Activated T-cell treated with anti-CD3 and anti-CD28 coated beads, Interleukin-2, amount 50 U/mL, for 48 hours (primary cell): ENCODE results near the gene TBC1D14.

Experiments used
- DNase-seq, 2 experiments: peaks; one replicate each; pipeline ENCODE4 v3.0.0-alpha.2; 2020

TBC1D14 gene

DNA sequence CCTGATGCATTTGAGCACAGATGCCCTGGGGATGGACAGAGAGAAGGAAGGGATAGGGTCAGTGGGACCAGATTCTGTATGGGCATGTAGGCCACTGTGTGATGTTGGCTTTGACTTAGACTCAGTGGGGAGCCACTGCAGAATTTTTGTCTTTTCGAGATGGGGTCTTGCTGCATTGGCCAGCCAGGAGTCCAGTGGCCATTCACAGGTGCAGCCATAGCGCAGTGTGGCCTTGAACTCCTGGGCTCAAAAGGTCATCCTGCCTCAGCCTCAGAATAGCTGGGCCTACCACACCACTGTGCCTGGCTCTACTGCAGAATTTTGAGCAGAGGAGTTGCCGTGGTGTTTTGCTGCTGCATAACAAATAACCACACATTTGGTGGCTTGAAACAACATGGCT lies 22.8 kb downstream of the TBC1D14 start:
- DNase-seq, result no peak

DNA sequence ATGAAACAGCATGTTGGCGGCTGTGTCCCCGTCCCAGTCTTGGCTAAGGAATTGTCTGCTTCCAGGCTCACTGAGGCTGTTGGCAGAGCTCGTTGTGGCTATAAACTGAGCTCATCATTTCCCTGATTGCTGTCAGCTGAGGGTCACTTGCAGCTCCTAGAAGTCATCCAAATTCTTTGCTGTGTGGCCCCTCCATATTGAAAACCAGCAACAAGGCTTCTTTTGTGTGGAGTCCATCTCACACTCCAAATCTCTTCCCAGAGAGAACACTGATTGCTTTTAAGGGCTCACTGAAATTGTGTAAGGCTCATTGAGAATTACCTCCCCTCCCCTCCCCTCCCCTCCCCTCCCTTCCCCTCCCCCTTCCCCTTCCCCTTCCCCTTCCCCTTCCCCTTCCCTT lies 23.3 kb downstream of the TBC1D14 start:
- DNase-seq, result no peak

DNA sequence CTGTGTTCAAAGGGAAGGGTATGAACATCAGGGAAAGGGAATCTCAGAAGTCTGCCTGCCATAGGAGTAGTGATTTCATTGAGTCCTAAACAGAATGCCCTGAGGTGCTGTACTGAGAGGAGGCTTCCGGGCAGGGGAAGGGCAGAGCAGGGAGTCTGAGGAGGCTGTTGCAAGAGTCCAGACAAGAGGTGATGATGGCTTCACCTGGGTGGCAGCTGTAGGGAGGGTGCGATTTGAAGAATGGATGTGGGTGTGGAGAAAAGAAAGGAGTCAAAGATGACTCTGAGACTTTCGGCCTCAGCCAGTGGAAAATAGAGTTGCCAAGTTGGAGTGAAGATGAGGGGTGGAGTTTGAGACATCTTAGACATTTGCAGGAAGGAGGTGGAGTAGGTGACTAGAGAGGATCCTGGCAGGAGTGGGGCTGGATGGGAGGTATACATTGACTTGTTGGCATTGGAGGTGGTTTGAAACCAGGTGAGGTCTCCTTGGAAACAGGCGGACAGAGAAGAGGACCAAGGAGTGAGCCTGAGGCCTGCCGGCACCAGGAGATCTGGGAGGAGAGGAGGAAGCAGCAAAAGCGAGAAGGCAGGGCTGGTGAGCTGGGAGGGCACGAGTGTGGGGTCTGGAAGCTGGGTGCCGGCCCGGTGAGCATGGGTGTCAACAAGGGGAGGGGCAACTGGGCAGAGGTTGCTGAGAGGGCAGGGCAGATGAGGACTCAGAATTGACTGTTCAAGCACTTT lies 24.2 kb downstream of the TBC1D14 start:
- DNase-seq, result no peak

DNA sequence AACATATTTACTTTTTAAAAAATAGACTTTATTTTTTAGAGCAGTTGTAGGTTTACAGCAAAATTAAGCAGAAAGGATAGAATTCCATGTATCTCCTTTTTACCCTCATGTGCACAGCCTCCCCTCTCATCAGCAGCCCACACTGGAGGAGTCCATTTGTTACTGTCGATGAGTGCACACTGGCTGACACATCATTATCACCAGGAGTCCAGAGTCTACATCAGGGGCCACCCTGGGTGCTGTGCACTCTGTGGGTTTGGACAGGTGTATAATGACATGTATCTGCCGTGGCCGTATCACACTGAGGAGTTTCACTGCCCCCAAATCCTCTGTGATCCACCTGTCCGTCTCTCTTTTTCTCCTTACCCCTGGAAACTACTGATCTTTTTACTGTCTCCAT lies 26.3 kb downstream of the TBC1D14 start:
- no peak for DNase-seq

DNA sequence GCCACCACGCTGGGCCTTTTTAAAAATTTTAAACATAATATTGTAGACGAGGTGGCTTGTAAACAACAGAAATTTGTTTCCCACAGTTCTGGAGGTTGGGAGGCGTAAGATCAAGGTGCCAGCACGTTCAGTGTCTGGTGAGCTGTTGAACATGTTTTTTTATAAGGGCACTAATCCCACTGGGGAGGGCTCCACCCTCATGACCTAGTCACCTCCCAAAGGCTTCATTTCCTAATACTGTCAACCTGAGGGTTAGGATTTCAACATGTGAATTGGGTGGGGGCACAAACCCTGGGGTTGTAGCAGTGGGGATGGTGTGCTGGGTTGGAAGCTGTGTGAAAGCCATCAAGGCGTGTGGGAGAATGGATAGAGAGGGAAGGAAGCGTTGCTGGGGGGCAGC lies 27.6 kb downstream of the TBC1D14 start:
- DNase-seq, result no peak

DNA sequence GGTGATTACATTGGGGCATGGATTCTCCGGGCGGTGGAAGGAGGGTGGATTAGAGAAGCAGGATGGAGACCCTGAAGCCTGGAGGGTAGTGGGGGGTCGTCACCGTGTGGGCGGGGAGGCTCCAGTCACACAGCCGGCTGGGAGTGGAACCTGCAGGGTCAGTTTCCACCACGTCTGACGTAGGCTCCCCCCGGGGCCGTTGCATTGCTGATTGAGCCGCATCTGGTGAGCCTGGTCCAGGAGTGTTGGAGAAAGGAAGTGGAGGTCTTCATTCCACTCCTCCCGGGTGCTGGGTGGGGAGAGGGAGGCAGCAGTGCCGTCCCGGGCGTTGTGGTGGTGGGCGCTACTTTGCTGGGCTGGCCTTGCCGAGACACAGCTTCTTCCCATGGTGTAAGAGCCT lies 28.1 kb downstream of the TBC1D14 start:
- DNase-seq, result no peak

DNA sequence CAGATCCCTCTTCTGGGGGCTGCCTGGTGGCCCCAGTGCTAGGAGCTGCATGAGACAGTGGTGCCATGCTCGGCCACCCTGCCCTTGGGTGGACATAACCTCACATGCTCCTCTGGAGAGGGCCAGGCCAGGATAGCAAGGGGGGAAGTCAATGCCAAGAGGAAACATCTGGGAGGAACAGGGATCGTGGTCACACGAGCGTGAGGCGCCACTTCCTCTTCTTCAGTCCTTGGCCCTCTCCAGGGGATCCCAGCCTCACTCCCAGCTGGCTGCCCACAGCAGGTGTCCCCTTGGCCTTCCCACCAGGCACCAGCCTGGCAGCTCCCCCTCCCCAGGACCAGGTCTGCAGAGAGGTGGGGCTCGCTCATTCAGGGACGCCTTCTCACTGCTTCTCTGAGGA lies 28.6 kb downstream of the TBC1D14 start:
- no peak for DNase-seq

DNA sequence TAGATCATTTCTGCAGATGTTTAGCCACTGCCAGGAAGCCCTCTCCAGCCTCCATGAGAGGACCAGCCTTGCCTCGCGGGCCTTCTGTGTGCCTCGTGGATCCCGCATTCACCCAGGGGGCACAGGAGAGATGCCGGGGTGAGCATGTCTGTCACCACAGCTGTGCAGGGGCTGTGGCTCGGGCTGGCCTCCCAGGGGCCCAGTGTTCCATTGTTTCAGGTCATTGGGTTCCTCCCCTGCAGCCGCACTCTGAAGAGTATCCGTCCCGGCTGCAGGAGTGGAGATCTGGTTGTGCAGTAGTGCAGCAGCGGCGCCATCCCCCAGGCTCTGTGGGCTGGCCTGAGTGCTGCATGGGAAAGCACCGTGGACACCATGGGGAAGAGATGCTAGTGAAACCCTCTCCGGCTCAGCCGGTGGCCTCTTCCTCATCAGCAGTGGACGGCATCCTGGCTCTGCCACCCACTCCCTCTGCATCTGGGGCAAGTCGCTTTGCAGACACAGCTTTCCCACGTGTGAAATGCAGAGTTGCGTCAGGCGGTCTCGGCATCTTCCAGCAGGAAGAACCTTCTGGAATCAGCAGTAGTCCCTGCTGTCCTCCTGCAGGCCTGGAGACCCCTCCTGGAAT lies 29.1 kb downstream of the TBC1D14 start:
- no peak for DNase-seq

DNA sequence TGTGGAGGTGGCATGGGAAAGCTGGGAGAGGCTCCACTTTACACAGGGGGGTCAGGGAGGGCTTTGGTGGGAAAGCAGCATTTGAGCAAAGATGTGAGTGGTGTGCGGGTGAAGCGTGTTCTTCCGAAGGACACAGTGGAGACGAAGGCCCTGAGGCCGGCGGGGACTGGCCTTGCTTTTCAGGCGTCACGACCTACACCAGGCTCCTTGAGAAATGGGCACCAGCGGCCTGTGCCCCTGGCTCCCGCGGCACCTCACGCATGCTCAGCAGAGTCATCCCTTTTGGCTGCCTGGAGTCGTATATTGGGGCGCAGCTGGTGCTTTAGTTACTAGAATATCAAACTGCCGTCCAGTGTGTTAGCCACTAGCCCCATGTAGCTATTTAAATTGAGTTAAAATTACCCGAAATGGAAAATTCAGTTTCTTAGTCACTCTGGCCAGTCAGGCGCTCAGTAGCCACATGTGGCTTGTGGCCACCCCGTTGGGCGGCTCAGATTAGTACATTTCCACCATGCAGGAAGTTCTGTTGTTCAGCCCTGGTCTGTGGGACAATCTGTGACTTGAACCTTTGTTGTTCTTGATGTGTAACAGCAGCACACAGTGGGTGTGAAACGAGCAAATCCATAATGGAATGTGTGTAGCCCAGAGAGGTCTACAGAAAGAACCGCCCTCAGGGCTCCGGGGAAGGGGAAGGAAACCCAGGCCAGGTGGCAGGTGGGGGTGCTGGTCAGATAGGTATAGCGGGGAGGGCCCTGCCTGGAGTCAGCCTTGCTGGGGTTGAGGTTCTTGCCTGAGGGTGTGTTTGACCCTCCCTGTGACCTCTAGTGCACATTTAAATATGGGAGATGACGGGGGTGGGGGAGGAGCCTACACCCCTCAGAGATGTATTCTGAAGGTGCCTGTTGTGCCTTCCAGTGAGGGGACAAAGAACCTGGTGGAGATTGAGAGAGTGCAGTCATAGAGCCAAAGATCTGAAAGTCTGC lies 30.4 kb downstream of the TBC1D14 start:
- no peak for DNase-seq

DNA sequence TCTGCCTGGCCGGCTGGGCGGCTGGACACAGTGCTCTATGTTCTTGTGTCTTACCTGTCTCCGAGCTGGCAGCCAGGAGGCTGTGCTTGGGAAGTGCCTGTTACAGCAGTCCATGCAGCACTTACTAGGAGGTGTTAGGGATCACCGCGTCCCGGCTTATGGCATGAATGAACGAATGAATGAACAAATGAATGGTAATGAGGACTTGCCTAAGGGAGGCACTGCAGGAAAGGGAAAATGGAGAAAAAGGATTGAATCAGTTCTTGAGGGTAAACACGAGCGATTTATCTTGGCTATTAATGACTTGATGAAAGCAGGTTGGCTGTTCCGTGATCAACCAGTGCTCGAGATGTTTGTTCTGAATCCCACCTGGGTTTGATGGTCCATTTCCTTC lies 31.1 kb downstream of the TBC1D14 start:
- DNase-seq, result no peak

DNA sequence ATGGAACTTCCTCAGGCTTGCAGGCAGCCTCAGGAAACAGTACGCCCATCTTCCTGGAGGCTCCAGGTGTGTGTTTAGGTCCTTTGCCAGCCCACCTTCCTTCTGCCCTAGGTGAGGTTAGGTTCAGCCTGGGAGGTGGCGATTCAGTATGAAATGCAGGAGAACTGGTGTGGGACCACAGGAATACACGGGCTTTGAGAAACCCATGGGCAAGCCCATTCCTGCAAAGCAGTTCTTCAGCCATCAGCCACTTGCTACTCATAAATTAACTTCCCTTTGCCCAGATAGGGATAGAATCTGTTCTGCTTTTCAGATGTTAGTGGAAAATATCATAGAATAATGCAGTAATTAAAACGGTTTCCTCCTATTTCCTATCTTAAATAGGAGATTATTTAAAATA lies 32.2 kb downstream of the TBC1D14 start:
- no peak for DNase-seq

DNA sequence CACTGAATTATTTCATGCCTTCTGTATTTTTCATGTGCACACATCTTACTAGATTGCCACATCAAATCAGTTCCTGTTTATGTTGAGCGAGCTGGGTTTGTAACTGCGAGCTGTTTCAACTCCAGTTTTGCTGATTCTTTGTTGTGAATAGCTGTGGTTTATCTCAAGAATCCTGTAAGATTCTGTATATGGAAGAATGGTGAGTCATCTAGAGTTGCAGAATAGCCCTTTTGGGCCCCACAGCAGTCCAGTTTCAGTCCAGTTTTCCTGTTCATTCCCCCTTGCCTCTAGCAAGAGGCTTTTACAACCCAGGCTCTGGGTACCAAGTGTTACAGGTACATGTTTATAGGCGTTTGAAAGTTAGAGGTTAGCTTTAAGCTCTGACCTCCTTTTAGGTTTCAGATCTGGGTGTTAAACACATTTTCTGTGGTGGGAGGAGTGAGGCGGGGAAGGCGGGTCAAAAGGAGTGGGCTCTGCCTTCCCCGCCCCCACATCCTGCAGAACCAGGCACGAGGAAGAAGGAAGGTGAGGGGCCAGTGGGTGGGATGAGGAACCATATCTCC lies 32.7 kb downstream of the TBC1D14 start:
- DNase-seq, result peak in 1 of 2 experiments; percentile 58

DNA sequence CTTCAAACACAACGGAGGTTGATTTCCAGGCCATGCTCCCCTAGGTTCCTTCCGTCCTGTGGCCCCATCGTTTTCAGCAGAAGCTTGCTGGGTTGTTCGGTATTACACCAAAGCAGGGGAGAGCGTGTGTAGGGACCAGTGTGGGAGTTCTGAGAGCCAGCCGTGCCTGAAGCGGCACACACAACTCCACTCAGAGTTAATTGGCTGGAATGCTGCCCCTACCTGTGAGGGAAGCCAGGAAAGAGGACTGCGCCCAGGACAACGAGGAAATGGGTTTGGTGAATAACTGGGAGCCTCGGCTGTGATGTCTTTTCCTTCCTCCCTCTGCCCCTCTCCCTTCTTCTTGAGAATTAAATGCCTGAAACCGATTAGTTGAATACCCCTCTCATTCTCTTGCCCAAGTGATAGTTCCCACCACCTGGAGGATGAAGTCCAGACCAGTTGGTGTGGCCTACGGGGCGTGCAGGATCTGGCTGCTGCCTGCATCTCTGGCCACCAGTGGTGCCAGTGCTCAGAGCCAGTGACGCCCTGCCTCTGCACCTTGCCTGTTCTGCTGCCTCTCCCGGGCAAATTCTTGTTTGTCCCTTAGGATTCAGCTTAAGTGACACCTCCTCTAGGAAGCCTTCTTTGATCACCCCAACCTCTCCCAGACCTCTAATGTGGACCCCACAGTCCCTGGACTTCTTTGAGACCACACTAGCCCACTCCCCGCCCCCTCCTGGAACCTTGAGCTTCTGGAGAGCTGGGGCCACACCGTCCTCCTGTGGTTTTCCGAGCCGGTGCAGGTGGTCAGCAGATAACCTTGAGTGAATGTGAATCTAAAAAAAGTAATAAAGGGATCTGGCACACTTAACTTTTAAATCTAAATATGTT lies 33.6 kb downstream of the TBC1D14 start:
- no peak for DNase-seq

DNA sequence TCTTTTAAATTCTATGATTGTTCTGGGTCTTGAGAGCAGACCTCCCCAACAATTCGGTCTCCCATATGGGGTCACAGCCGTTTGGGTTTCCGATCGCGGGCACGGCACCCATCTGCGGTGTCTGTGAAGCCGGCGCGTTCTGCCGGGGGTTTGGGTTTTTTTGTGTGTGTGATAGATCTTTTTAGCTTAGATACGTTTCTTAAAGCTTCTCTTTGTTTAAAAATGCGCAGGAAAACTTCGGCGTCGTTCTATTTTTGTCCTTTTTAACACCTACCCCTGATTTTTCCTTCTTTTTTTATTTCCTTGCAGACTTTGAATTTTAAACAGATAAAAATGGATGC lies 34.2 kb downstream of the TBC1D14 start:
- no peak for DNase-seq

DNA sequence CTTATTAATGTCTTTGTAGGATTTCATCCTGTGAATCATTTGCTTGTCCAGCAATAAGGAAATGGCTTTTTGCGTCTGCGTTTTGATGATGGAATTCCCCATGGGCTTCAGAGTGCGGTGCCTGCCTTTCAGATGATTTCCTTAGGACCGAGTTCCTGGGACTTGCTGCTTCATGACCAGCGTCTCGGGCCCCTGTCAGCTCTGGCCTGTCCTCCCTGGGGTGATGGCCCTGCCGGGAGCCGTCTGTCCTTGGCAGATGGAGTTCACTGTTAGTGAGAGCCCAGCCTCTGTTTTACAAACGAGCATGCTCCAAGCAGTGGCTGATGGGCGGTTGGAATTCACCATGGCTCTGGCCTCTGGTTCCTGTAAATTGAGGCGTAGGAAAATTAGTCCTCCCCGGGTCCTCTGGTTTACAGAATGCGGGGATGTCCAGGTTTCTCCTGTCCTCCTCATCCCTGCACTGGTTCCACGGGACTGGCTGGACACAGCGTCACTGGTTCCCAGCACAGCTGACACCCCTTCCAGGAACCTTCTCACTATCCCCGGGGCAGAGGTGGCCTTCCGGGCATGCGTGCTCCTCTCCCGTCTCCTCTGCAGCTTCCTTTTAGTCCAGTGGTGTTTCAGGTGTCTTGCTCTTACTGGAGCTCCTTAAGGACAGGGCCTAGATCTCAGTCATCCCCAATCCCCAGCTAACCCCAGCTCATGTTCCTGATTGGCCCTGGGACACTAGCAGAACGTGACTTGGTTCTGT lies 34.9 kb downstream of the TBC1D14 start:
- no peak for DNase-seq

DNA sequence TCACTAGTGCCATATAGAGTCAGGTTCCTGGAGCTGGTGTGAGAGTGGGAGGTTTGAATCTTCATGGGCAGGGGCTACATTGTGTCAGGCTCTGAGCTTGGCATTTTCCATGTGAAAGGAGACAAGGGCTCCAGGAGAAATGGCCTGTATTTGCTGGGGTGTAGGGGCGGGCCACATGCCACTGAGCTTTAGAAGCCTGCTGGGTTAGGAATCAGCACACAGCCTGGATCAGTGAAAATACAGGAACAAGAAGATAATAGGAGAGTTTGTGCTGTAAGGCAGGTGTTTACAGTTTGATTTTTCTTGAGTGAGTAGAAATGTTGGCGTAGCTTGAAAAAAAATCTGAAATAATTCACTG lies 35.4 kb downstream of the TBC1D14 start:
- DNase-seq, result no peak

DNA sequence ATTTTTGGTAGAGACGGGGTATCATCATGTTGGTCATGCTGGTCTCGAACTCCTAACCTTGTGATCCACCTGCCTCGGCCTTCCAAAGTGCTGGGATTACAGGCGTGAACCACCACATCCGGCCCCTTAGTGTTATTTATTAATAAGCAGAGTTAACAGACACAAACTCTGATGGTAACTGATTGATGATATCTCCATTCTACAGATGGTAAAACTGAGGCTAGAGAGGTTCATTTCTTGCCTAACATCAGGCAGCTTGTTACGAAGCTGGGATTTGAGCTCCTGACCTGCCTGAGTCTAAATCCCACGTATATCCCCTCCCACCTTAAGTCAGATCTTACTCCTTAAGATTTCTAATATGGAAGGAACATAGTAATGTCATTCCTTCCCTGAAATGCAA lies 36.9 kb downstream of the TBC1D14 start:
- DNase-seq, result no peak

DNA sequence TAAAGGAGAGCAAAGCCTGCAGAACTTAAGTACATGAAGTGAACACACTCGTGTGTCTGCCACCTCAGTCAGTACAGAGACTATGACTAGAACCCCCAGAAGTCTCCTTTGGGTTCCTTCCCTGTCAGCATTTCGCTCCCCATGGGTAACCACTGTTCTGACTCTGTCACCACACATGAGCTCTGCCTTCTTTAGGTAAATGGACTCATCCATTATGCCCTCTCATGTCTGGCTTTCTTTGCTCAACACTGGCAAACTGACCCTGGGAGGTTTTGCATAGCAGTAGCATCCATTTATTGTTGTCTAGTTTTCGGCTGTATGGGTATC lies 38.5 kb downstream of the TBC1D14 start:
- DNase-seq, result no peak

DNA sequence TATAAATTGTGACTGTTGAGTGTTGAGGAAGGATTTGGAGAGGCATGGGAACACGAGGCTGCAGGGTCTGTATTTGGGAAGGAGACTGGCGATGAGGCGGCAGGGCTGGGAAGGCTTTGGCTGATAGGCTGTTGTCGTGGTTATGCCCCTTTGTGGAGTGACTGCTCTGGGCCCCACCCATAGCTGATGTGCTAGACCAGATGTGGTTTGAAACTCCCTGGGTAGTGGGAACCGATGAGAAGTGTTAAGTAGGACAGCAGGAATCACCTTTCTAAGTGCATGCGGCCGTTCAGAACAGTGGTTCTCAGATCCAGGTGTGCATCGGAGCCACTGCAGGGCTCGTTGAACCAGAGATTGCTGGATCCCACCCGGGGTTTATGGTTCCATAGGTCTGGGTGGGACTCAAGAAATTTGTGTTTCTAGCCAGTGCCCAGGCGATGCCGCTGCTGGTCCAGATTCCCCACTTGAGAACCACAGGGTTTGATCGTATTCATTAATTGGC lies 42.3 kb downstream of the TBC1D14 start:
- no peak for DNase-seq

DNA sequence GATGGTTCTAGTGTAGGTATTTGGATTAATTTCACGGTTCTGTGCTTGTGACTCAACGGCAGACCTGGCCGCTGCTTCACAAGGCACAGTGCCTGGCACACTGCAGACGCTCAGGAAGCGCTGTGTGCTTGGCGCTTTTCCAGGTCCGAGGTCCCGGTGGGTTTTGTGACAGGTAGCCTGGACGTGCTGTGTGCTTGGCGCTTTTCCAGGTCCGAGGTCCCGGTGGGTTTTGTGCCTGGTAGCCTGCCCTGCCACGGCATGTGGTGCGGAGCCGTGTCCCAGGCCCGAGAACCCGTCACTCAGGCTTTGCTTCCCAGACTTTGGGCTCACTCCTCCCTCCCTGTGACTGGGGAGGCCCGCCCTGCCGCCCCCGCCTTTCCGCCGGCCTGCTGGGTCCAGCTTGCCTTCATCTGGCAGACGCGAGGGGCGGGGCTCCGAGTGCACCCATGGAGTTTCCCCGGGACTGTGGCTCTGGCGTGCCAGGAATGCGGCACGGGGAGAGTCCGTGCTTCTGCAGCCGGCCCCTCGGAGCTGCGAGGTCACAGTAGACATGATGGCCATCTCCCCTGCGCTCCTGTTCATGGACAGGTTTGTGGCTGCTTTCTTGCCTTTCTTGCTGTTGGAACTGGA lies 44.2 kb downstream of the TBC1D14 start:
- DNase-seq, result no peak

DNA sequence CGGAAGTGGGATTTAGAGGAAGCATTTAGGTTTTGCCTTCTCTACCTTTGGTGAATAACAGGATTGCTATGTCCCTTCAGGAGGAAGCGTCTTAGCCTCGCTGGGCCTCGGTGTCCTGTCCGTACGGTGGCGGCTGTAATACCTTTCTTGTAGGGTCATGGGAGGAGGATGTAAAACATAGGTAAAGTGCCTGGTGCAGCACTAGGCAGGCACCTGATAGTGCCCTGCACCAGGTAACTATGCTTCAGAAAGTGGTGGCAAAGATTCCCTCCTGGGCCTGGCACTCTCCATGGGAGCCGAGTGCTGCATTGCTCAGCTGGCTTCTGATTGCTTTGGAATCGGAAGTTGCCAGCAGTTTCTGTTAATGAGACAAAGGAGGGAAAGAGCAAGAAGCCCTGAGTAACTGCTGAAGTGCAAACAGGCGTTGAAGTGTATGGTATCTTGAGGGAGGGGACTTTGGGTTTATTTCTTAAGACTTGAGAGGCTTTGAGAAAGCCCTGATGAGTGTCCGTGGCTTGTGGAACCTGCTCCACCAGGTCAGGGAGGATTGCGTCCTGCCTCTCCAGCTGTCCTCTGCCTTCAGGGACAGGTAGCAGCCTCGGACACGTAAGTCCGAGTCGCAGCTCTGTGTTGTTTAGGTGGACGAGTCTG lies 45.8 kb downstream of the TBC1D14 start:
- no peak for DNase-seq
